GM18498 (cell line): ENCODE results near the gene MTA1.

Experiments
- ATAC-seq: cut with Tn5 transposase; IDR thresholded peaks from one replicate; pipeline ENCODE4 v1.9.1; 2021; ENCODE audit warnings: mild to moderate bottlenecking, moderate library complexity; ENCODE audit not compliant: unreplicated experiment

Gene MTA1

DNA sequence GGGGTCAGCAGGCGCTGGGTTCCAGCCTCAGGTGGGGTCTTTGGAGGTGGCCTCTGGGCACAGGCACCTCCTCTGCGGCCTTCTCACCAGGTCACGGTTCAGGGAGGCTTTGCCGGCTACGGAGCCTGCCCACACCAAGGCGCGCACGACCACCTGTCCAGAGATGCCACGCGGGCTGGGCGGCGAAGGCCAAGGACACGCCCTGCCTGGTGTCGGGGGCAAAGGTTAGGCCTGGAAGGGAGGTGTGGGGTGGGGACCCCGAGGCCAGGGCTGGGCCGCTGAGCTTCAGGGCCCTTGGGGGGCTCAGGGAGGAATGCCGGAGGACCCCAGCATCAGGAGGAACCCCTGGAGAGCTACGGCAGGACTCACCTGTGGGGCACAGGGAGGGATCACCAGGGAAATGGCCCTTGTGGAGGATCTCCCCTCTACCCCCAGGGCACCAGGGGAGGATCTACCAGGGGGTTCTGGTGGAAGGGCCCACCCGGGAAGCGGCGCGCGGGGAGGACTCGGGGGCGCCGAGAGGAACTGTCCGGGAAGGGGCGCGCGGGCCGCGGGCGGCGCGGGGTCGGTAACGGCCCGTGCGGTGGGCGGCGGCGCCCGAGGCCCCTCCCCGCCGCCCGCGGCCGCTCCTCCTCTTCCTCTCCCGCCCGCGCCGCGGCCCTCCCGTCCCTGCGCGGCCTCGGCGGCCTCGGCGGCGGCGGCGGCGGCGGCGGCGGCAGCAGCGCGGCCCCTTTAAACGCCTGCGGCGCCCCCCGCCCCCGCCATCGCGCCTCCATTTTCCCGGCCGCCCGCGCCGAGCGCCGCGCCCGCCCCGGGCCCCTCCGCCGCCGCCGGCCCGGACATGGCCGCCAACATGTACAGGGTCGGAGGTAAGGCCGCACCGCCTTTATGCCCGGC, at the start of gene MTA1:
Gene MTA1 (plus strand): TSS at position 633 of the 897 bp plus-strand sequence. CDS start 209 bp downstream, at position 842.
- peak; percentile 65 for ATAC-seq

DNA sequence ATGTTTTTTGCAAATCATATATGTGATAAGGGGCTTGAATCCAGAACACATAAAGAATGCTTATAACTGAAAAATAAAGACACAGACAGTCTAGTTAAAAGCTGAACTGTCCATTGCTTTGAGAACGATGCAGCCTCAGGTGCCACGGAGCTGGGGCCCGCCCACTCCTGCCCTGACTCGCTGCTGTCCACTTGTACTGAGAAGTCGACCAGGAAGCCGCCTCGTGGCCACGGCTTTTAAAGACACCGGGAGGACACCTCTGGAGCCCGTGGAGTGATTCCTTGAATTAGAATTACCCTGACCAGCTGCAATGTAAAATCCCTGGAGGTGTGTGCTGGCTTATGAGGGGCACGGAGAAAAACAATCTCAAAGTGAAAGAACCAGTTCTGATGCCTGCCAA, 45.2 kb upstream of the MTA1 start:
- no peak for ATAC-seq

DNA sequence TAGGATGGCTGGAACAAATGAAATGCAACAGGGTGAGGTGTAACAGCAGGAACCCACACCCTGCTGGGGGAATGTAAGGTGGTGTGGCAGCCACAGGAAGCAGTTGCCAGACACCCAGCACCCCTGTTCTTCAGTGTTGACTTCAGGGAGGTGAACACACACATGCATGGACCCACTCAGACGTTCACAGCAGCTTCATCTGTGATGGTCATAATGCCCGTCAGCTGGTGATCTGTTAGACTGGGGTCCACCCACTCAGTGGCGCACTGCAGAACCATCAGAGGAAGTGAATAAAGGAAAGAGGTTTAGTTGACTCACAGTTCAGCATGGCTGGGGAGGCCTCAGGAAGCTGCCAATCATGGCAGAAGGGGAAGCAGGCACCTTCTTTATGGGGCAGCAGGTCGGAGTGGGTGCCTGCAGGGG, 44.0 kb upstream of the MTA1 start:
- ATAC-seq = no peak

DNA sequence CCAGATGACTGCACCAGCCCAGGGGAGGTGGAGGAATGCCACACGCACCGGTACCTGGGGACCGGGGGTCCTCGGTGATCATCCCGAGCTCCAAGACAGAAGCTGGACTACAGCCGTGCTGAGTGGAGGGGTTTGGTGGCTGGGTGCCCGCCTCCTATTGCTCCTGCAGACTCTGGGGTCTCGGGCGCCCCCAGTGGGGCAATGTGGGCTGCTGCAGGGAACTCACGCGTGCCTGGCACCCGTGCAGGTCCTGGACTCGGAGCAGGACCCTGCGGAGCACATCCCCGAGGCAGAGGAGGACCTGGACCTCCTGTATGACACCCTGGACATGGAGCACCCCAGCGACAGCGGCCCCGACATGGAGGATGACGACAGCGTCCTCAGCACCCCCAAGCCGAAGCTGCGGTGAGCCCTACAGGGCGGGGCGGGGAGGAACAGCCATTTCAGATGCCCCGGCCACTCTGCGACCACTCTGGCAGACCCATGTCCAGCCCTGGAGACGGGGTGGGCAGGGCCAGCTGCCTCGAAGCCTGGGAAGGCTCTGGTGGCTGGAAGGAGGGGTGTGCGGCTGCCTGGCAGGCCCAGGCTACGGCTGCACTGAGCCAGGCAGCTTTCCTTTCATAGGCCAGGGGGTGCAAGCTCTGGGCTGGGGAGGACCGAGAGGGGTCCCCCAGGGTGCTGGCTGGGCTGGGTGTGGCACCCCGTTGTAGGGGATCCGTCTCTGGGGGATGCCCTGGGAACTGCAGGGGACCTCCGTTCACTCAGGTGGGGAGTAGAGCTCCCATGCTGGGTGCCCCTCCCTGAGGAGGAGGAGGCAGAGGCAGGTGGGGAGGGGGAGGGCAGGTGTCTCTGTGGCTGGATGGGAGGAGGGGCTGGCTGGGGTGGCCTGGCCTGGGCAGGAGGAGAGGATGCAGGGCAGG, 42.8 kb upstream of the MTA1 start:
- ATAC-seq = no peak

DNA sequence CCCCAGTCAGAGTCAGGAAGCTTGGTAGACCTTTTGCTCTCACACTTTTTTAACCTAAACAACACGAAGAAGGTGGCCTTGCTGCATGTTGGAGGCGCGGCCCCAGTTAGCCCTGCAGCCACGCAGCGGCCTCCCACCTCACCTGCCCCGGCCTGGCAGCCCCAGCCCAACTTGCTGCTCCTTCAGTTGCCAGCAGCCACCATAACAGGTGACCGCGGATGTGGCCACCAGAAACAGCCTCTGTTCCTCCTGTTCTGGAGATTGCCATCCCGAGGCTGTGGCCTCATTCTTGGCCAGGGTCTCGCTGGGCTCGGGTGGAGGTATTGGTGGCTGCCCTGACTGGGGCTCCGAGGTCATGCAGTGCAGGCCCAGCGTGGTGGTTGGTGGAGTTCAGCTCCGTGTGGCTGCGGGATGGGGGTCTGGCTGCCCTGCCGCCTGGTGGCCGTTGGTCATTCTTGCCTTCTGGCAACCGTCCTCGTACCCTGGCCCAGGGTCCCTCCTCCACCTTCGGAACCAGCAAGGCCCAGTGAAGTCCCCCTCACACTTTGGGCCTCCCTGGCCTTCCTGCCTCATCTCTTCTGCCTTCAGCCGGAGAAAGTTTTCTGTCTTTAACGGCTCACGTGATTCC, 42.0 kb upstream of the MTA1 start:
- no peak for ATAC-seq

DNA sequence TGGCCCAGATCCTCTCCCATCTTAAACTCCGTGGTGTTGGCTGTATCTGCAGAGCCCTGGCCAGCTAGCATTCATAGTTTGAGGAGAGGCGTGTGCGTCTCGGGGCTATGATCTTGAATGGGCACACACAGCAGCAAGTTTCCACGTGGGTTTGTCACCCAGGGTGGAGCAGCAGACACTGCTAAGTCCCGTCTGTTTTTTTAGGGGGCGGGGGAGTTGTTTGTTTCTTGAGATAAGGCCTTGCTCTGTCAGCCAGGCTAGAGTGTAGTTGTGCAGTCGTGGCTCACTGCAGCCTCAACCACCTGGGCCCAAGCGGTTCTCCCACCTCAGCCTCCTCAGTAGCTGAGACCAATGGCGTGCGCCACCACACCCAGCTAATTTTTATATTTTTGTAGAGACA, 41.4 kb upstream of the MTA1 start:
- ATAC-seq = no peak

DNA sequence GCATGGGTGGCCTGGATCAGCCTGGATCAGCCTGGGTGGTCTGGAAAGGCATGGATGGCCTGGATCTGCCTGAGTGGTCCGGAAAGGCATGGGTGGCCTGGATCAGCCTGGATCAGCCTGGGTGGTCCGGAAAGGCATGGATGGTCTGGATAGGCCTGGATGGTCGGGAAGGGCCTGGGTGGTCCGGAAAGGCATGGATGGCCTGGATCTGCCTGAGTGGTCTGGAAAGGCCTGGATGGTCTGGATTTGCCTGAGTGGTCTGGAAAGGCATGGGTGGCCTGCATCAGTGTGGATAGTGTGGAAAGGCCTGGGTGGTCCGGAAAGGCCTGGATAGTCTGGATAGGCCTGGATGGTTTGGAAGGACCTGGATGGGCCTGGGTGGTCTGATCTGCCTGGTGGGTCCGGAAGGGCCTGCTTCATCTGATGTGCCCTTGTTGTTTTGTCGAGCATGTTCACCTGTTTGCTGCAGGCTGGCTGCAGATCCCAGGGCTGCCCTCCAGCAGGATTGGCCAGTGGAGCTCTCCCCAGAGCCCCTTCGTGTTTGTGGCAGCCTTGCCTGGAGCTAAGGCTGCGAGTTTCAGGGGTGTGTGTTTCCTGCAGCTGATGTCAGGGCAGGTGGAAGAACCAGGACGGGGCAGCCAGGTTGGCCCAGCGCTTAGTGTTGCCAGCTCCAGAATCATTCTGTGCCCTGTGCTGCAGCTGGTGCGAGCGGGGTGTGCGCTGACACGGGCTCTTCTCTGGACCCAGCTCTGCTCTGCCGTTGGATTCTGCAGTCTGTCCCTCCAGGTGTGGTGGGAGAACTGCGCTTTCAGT, 40.5 kb upstream of the MTA1 start:
- ATAC-seq = no peak

DNA sequence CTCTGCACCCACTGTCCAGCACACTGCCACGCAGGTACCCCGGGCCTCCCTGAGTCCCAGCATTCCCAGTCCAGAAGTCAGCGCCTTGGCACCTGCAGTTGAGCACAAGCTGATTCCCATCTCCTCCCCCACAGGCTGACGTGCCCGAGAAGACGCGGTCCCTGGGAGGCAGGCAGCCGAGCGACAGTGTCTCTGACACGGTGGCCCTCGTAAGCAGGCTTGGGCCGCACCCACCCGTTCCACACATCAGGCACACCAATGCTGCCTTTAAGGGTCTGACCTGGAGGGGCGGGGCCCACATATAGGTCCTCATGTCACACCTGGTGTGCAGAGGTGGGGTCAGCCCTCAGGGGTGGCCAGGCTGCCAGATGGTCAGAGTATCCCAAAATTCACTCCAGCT, 39.7 kb upstream of the MTA1 start:
- no peak for ATAC-seq

DNA sequence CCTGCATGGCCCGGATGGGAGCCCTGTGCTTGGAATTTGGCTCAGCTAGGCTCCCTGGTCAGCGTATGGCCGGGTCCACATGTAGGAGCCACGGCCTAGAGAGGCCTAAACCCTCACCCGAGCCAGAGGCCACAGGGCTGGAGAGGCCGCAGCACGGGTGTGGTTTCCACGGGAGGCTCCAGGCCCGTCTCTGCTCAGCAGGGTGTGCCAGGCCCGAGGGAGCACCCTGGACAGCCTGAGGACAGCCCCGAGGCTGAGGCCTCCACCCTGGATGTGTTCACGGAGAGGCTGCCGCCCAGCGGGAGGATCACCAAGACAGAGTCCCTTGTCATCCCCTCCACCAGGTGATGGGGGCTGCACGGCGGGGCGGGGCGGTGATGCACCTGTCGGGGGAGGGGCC, 38.9 kb upstream of the MTA1 start:
- no peak for ATAC-seq

DNA sequence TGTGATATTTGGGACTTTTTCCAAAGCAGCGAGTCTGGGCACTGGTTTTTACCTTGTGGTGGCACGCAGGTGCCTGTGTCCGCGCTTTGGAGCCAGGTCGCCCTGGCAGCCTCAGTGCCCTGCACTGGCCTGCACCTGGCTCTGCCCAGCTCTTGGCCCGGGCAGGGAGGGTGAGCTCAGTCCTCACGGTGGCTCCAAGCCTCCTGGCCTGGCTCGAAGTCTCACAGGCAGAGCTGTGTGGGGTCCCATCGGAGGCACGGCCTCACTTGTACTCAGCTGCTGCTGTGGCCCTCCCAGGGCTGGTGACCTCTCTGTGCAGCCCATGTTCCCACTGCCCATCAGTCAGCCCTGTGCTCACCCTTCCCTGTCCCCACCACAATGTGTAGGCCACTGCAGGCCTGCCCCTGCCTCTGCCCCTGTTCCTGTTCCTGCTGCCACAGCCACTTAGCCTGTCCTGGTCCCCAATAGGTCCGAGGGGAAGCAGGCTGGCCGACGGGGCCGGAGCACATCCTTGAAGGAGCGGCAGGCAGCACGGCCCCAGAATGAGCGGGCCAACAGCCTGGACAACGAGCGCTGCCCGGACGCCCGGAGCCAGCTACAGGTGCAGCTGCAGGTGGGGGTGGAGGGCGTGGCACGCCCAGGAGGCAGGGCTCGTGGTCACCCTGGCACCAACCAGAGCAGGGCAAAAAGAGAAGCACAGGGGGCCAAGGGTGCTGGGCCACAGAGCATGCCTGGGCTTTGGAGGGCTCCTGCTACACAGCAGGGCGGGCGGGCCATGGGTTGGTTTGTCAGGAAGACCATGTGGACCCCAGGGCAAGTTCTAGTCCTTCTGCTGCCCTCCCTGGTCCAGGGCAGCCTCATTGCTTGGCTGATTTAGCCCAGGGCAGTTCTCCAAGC, 37.9 kb upstream of the MTA1 start:
- ATAC-seq = no peak

DNA sequence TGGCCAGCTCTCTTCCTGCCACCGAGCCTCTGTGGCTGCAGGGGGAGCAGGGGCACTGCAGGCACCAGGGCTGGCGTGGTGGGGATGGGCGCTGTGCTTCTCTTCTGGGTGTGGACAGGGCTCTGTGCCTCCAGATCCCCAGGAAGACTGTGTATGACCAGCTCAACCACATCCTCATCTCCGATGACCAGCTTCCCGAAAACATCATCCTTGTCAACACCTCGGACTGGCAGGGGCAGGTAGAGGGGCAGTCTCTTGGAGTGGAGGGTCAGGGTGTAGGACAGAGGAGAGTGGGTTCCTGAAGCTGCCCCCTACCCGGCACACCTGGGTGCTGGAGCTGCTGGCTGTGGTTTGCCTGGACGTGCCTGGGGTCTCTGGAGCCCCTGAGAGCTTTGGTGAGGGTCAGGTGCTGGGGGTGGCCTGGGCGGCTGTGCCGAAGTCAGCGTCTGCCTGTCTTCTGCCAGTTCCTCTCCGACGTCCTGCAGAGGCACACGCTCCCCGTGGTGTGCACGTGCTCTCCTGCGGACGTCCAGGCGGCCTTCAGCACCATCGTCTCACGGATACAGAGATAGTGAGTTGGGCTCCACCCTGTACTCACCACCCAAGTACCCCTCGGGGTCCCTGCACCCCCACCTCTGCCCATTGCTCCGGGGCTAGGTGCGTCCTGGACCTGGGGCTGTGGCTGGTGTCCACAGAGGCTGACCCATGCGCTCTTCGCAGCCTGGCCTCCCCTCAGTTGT, 37.1 kb upstream of the MTA1 start:
- ATAC-seq = no peak

DNA sequence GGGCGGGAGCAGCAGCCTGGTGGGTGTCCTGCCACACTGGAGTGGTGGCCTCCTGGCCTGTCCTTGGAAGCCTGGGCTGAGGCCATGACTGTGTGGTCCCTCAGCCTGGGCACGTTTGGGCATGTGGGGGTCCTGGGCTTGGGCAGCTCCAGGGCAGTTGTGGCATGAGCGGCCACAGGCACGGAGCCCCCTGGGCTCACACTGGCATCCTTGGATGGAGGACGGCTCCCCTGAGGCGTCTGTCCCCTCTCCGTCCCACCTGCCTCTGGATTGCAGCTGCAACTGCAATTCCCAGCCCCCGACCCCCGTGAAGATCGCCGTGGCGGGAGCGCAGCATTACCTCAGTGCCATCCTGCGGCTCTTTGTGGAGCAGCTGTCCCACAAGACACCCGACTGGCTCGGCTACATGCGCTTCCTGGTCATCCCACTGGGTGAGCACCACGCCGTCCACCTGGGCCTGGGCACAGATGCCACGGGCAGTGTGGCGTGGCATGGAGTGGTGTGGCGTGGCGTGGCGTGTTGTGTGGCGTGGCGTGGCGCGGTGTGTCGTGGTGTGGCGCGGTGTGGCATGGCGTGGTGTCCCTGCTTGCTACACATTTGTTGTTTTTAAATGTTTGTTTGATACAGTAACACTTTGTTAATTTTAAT, 36.4 kb upstream of the MTA1 start:
- no peak for ATAC-seq

DNA sequence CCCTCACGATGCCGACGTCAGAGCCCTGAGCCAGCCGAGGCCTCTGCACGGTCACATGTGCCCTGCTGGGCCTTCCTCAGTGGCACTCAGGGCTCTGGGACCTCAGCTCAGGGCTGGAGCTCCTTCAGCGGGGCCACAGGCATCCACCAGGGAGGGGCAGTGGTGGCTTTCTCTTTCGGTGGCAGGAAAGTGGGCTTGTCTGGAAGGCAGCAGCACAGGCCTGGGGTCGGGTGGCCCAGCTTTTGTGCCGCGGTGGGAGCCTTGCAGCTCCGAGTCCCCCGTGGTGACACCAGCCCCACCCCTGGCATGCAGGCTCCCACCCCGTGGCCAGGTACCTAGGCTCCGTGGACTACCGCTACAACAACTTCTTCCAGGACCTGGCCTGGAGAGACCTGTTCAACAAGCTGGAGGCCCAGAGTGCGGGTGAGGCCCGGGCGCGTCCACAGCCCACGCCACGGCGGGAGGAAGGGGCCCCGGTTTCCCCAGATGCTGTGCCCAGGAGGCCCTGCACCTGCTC, 35.5 kb upstream of the MTA1 start:
- ATAC-seq = no peak

DNA sequence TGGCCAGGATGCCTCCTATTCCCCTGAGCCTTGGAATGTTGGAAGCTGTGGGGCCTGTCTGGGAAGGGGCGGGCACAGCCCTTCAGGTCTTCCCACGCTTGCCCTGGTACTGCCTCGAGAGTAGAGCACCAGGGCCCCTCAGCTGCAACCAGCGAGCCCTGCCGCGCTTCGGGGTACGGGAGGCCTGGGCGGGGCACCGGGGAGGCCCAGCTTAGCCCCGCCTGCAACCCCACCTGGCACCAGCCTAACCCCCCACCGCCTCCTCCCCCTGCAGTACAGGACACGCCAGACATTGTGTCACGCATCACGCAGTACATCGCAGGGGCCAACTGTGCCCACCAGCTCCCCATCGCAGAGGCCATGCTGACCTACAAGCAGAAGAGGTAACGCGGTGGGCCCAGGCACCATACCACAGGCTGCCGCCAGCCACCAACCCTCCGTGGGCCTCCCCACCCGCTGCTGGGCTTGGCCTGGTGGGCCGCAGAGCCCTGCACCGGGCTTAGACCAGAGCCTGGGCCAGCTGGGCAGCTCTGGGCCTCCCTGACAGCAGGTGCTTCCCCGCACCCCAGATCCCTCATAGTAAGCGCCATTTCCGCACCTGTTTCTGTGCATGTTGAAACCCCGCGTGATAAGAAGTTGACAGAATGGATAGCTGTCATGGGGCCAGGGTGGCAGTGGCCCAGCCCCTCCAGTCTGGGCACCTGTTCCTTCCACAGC, 34.9 kb upstream of the MTA1 start:
- no peak for ATAC-seq

DNA sequence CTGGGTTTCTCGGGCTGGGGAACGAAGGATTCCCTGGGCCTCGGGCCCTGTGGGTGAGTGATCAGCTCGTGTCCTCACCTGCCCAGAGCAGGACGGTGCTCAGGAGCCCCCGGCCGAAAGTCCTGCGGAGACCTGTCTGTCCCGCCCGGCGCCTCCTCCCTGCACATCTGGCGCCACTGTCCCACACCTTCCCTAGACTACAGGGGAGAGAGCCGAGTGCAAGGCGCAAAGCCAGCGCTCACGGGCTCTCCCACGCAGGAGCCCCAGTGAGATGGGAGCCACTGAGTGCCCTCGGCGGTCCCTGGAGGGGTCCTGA, 34.3 kb upstream of the MTA1 start:
- no peak for ATAC-seq

DNA sequence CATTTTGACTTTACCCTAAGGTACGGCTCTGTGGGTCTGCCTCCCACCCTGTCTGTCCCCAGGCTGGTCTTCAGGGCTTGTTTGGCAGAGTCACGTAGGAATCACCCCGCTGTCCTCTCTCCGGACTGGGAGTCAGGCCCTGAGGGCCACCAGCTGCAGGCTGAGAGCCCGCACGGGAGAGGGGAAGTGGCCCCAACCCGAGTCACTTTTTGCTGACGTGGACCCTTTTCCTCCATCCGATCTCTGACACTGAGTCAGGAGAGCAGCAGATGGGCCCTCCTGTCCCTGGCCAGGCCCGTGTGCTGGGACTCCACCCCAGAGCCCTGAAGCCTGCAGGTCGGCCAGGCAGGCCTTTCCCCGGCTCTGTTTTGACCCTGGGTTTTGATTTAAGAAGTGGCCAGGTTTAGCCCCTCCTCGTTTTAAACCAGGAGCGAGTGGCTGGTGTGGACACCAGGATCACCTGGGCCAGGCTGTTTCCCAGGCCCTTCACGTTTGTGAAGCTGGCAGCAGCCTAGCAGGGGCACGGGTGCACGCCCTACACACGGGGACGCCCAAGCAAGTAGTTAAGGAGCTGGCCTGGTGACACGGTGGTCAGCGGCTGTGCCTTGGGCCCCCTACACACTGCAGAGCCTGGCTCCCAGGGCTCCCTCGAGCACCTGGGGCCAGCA, 33.8 kb upstream of the MTA1 start:
- no peak for ATAC-seq
